Right renal pelvis (tissue), 4 donors: ENCODE results near the gene STAB2. TPM values are rescaled to one million over a fixed set of nuclear protein-coding genes. Genes with fewer than 3 reads are reported as not detected.
"Not testable (repeated sequence)": the region's sequence is repeated elsewhere in the genome, so short reads cannot be mapped to it uniquely, and the experiment has no call there.

ENCODE experiments used
- DNase-seq, 4 donors: peaks; one replicate each; pipeline ENCODE4 v3.0.0-alpha.2; 2013; ENCODE audit warnings: low read depth in 4 of 4, low spot score in 3 of 4, missing footprints in 1 of 4
- polyA plus RNA-seq, 4 donors: library from polyadenylated mRNA; unstranded; fragments of 120-200 nt; gene quantifications; one replicate each; pipeline ENCODE4 v1.2.1, GENCODE V29; 2013; ENCODE audit not compliant: insufficient read length in 4 of 4

STAB2 gene
- polyA plus RNA-seq, 4 donors: 0.93 to 2.2 (median 1.1) TPM

DNA sequence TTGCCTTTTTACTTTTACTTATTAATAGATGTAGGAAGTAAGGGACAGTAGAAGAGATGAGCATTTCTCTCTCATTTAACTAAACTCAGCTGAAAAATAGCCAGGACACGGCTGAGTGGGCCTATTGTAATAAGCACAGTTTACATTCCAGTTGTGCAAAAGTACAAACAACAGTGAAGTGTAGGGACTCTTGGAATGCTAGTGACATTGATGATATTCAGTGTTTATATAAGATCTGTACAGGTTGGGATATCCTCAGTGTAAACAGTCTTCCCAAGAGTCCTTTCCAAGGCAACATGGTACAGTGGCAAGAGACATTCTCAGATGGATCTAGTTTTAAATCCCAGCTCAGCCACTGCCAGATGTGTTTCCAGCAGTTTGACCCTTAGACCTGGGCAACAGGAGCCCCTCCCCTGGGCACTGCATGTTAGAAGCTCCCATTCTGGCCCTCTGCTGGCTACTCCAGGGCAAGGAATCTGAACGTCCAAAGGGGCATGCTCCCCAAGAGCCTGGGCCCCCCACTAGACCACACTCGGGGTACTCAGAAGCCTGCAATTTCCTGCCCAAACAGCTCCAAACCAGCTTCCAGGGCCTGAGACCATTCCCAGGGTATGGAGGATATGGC, 55.3 kb downstream of the STAB2 start:
- no peak for DNase-seq

- no peak for DNase-seq
Observed at GRCh38 chr12:103645202-103645601, 58.1 kb downstream of the STAB2 start.

GRCh38 chr12:103647267-103647666, 60.2 kb downstream of the STAB2 start:
- DNase-seq: no peak

GRCh38 chr12:103652808-103653207, 65.7 kb downstream of the STAB2 start:
- DNase-seq: no peak

DNA sequence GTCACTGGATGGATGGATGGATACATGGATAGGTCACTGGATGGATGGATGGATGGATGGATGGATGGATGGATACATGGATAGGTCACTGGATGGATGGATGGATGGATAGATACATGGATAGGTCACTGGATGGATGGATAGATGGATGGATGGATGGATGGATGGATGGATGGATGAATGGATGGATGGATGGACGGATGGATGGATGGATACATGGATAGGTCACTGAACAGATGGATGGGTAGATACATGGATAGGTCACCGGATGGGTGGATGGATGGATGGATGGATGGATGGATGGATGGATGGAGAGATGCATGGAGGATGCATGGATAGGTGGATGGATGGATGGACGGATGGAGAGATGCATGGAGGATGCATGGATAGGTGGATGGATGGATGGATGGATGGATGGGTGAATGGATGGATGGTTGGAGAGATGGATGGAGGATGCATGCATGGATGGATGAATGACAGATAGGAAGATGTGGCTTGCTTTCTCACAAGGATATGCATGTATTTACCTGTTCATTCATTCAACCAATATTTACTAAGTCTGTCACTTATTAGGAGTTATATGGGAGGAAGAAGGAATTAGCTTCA, 66.6 kb downstream of the STAB2 start:
- not testable (repeated sequence) for DNase-seq

DNA sequence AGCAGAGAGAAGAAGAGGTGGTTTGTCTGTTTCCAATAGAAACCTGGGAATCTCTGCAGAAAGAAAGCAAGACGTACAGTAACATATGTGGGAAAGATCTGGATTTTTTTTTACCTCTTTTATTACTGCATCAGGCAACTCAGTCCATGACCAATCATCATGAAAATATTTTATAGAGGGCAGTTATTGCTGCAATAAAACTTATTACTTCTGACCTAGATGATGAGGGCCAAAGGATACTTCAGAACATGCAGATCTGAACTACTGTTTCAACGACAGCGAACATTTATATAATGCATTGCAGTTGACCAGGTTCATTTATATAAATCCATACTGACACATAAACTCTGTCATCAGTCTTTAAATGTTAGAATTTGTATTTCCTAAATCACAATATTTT, 67.7 kb downstream of the STAB2 start:
- no peak for DNase-seq

GRCh38 chr12:103656291-103656690, 69.2 kb downstream of the STAB2 start:
- DNase-seq: no peak

DNA sequence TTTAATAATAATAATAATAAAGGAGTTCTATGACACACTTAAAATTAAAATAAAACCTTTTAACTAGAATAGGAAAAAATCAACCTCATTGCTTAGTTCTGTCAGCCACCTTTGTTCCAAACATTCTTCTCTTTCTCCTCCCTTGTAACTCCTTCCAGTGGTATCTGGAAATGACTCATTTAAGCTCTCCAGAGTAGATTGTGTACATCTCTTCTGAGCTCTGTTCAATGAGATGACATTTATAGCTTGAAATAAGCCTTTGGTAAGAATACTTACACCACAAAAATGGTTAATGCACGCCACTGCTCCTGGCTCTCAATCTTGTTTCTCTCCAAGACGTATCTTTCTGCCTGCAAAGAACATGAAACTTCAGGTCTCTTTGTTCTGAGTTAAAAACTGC, 70.3 kb downstream of the STAB2 start:
- no peak for DNase-seq

DNA sequence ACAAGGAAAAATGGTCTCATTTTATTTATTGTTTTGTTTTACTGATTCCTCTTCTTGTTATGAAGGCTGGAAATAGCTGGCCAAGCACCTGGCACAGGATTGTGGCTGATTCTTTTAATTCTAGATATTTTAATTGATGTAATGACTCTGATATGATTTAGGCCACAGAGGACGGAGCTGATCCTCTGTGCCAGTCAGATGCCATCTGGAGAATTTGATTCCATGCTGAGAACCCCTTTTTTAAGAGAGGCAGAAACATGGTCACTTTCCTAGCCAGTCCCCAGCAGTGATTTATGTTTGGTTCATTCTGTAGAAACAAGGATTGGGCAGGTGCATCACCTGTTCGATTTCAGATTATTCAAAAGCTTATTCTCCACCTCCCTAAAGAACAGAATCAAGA, 77.6 kb downstream of the STAB2 start:
- DNase-seq: no peak

GRCh38 chr12:103665971-103666370, 78.9 kb downstream of the STAB2 start:
- no peak for DNase-seq

- DNase-seq: no peak
Observed at GRCh38 chr12:103667125-103667524, 80.1 kb downstream of the STAB2 start.

DNA sequence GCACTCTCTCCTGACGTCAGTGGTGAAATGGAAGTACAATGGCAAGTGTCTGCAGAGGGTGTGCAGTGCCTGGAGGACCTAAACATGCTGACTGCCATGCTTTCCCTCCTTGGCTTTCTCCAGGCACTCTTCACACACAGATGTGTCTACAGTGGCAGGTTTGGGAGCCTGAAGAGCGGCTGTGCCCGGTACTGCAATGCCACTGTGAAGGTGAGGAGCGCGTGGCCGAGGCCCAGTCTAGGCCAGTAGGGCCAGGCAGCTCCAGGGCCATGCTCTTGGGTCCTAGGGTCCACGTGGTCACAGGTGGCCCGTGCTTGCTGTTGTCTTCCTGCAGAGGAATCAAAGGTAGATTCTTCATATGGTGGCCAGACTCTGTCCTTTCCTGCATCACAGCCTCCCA, 81.4 kb downstream of the STAB2 start:
- DNase-seq: no peak

DNA sequence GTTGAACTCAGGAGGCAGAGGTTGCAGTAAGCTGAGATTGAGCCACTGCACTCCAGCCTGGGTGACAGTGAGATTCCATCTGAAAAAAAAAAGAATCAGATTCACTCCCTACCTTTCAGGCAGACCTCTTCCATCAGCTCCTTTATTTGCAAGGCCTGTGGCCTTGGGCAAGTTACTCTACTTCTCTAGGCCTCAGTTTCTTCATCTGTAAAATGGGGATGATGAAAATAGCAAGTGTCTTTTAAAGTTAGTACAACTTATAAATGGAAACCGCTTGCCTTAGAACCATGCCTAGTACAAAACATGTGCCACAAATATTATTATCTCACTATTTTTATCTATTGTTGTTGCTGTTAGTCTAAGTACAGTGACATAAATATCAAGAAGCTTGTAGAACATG, 84.3 kb downstream of the STAB2 start:
- no peak for DNase-seq

DNA sequence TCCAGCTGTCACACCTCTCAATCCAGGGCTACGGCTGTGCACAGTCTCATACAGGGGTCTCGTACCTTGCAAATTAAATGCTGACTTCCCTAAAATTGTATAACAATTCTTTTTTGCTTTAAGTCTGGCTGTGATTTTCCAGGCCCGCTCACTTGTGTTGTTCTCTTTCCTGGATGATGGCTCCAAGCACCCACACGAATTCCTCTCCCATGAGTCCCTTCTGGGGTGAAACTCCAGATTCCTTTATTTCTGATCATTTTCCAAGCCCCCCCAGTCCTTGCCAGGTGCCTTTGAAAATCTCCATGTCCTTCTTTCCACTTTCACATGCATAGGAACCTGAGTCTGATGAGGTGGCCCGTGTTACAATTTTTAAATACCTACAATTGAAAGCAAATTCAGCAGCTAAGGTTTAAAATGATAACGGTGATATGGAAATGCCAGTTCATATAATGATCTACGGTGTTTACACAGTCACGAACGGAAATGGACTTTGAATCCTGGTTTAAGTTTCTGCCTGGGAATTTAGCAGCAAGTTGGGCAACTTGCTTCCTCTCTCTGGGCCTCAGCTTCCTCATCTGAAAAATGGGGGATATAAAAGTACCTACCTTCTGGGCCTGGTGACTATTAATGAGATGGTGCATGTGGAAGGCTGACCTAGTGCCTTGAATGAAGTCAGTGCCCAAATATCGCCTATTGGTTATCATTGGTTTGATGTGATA, 85.5 kb downstream of the STAB2 start:
- no peak for DNase-seq

DNA sequence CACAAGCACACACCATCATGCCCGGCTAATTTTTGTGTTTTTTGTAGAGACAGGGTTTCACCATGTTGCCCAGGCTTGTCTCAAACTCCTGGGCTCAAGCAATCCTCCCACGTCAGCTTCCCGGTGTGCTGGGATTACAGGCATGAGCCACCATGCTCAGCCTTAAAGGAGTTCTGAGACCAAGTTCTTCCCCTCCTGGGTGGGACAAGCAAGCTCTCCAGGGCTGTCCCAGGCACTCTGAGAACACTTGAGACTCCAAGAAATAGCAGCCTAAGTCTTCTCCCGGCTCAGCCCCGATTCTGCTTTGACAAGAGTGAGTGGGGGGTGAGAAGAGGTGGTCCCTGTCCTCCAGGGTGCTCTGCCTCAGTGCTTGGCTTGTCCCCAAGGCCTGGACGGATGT, 86.4 kb downstream of the STAB2 start:
- DNase-seq: no peak

GRCh38 chr12:103673891-103674375, 86.9 kb downstream of the STAB2 start:
- DNase-seq: no peak

DNA sequence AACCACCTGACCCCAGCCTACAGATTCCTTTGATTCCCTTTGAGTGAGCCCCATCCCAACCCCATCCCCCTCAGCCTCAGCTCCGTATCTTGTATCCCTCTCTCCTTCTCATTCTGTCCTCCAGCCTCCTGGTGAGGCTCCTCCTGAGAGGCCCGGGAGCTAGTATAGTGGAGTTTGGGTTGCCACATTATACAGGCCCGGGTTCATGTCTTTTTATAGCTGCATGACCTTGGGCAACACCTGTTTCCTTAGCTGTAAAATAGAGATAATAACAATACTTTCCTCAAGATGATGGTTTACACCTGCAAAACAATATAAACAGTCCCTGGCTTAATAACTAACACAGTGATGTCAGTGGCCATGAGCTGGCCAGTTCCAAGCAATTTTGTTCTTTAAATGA, 89.8 kb downstream of the STAB2 start:
- DNase-seq: no peak

DNA sequence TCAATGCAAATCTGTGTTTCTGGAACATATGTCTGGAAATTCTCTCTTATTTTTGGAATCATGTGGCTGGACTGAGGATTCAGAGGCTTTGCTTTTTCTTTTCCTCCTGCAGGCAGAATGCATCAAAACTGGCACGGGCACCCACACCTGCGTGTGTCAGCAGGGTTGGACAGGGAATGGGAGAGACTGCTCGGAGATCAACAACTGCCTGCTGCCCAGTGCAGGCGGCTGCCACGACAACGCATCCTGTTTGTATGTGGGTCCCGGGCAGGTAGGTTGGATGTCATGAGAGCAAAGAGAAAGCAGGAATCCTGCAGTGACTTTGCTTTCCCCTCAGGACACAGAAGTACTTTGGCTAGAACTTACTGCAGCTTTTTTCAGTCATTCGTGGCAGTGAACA, 90.3 kb downstream of the STAB2 start:
- no peak for DNase-seq

GRCh38 chr12:103677905-103678304, 90.8 kb downstream of the STAB2 start:
- no peak for DNase-seq

GRCh38 chr12:103679421-103680170, 92.5 kb downstream of the STAB2 start:
- DNase-seq: no peak

DNA sequence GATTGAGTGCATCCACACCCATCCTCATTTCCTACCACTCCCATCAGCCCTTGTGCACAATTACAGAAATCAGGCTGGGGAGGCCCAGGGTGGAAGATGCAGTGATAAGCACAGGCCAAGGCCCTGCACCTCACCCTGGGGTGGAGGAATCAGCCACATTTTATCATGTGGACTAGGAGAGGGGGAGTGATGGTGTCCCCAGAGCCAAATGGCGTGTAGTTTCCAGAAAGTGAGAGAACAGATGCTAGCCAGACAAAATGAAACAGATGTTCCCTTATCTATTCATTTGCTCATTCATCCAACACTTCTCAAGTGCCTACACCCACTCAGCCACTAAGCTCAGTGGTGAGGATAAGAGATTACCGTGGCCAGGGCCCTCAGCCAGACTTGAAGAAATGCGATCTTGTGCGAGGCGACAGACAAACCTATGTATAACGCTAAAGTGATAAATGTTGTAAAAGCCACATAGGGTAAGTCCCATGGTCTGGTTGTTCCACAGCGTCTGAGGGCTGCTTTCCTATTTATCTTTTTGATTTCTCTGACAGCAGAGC, 93.6 kb downstream of the STAB2 start:
- DNase-seq: no peak
